GM21526 (cell line): ENCODE results near the gene SRSF7.
"Not testable (repeated sequence)": the region's sequence is repeated elsewhere in the genome, so short reads cannot be mapped to it uniquely, and the experiment has no call there.

ENCODE experiments used
- ATAC-seq: cut with Tn5 transposase; IDR thresholded peaks from one replicate; pipeline ENCODE4 v1.9.1; 2021; ENCODE audit warnings: moderate library complexity; ENCODE audit not compliant: unreplicated experiment, low FRiP score

The SRSF7 gene

GRCh38 chr2:38734299-38735058 lies 16.7 kb downstream of the SRSF7 start:
- ATAC-seq, result no peak

GRCh38 chr2:38733300-38733971 lies 17.7 kb downstream of the SRSF7 start:
- ATAC-seq, result no peak

- ATAC-seq, result no peak
Measured at GRCh38 chr2:38731684-38732221, 19.4 kb downstream of the SRSF7 start.

- ATAC-seq, result no peak
Measured at GRCh38 chr2:38731090-38731489, 20.1 kb downstream of the SRSF7 start.

- ATAC-seq, result no peak
Measured at GRCh38 chr2:38728694-38729093, 22.5 kb downstream of the SRSF7 start.

- no peak for ATAC-seq
Measured at GRCh38 chr2:38727661-38728060, 23.5 kb downstream of the SRSF7 start.

- no peak for ATAC-seq
Measured at GRCh38 chr2:38723173-38723572, 28.0 kb downstream of the SRSF7 start.

- no peak for ATAC-seq
Measured at GRCh38 chr2:38722271-38723061, 28.7 kb downstream of the SRSF7 start.

- no peak for ATAC-seq
Measured at GRCh38 chr2:38720613-38721241, 30.4 kb downstream of the SRSF7 start.

GRCh38 chr2:38719706-38720105 lies 31.5 kb downstream of the SRSF7 start:
- ATAC-seq, result no peak

GRCh38 chr2:38718601-38719000 lies 32.6 kb downstream of the SRSF7 start:
- ATAC-seq, result no peak

GRCh38 chr2:38716185-38716584 lies 35.0 kb downstream of the SRSF7 start:
- ATAC-seq, result no peak

GRCh38 chr2:38714941-38715340 lies 36.2 kb downstream of the SRSF7 start:
- not testable (repeated sequence) for ATAC-seq

- ATAC-seq, result no peak
Measured at GRCh38 chr2:38713338-38713737, 37.8 kb downstream of the SRSF7 start.

- no peak for ATAC-seq
Measured at GRCh38 chr2:38712871-38713270, 38.3 kb downstream of the SRSF7 start.

- no peak for ATAC-seq
Measured at GRCh38 chr2:38712413-38712812, 38.7 kb downstream of the SRSF7 start.

- no peak for ATAC-seq
Measured at GRCh38 chr2:38711558-38711957, 39.6 kb downstream of the SRSF7 start.

GRCh38 chr2:38709567-38710194 lies 41.5 kb downstream of the SRSF7 start:
- peak; percentile 57 for ATAC-seq

GRCh38 chr2:38708900-38709566 lies 42.1 kb downstream of the SRSF7 start:
- ATAC-seq, result no peak

- not testable (repeated sequence) for ATAC-seq
Measured at GRCh38 chr2:38708491-38708890, 42.7 kb downstream of the SRSF7 start.
